Type B pancreatic cell (in vitro differentiated cells): ENCODE measurements around the gene SLC25A26. TPM values are rescaled to one million over a fixed set of nuclear protein-coding genes. Genes with fewer than 3 reads are reported as not detected.

ENCODE experiments used
- DNase-seq: peaks from one replicate; pipeline ENCODE4 v3.0.0; 2021; ENCODE audit warnings: mixed read lengths; ENCODE audit not compliant: unreplicated experiment; ENCODE audit errors: extremely low spot score
- H3K27ac Mint-ChIP-seq: 2 replicates; pipeline ENCODE4 v1.8.0; 2021; ENCODE audit warnings: mild to moderate bottlenecking, mixed read lengths
- H3K27me3 Mint-ChIP-seq: 2 replicates; pipeline ENCODE4 v1.8.0; 2021; ENCODE audit warnings: mixed read lengths
- H3K36me3 Mint-ChIP-seq: 2 replicates; pipeline ENCODE4 v1.8.0; 2021; ENCODE audit warnings: mixed read lengths
- H3K4me1 Mint-ChIP-seq: one replicate; pipeline ENCODE4 v1.8.0; 2021; ENCODE audit warnings: mixed read lengths; ENCODE audit not compliant: unreplicated experiment
- H3K4me3 Mint-ChIP-seq: 2 replicates; pipeline ENCODE4 v1.8.0; 2021; ENCODE audit warnings: mild to moderate bottlenecking, mixed read lengths
- H3K9me3 Mint-ChIP-seq: 2 replicates; pipeline ENCODE4 v1.8.0; 2021; ENCODE audit warnings: mixed read lengths
- CTCF ChIP-seq: fragments of 200-600 bp; sonication (generic); conservative IDR thresholded peaks from 2 replicates; pipeline ENCODE4 v1.5.0; 2021; ENCODE audit warnings: antibody characterized with exemption, mild to moderate bottlenecking
- total RNA-seq: library from RNA; stranded (reverse); gene quantifications from 2 replicates; pipeline ENCODE4 v1.2.1, GENCODE V29; 2021; ENCODE audit warnings: low replicate concordance

SLC25A26 gene
- total RNA-seq, 1 donor from 2014 or later: 13.4 TPM

DNA sequence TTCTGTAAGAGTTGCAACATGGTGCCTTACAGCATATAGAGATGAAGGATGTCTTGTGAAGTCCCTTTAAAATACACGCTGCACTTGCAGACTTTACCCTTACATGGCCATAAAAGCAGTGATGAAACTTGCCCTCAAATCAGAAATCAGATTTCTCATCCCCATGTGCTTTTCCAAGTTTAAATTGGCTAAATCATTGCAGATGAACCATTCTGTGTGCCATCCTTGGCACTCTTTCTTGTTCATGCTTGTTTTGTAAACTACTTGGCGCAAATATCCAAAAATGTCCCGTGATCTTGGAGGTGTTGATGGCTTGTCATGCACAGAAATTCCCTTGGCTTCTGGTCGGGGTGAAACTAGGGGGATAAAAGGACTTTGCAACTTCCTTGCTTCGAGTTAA lies 144.3 kb downstream of the SLC25A26 start:
- Mint-ChIP-seq H3K36me3 (peaks cover 3% of the 10 kb centered on the region), H3K9me3 (no peaks in the 10 kb centered on the region), H3K27me3 (peaks cover 41% of the 10 kb centered on the region), H3K4me3 (no peak overlapping the region), H3K27ac (no peak overlapping the region), H3K4me1 (peaks cover 21% of the 10 kb centered on the region)
- no peak for DNase-seq
- no peak for TF ChIP-seq CTCF

DNA sequence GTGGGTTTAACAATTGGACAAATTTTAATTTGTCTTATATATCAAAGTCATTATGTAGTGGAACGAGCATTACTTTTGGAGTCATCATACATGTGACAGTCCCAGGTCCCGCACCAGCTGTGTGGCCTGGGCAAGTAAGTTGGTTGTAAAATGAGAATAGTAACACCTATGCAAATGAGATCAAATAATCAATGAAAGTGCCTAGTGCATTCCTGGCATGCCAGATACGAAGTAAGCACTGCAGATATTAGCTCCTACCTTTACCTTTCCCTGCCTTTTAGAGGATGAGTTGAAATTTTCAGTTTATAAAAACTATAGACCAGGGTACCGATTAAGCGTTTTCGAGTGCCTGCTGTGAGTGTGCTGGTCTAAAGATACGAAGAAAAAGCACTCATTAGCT lies 145.9 kb downstream of the SLC25A26 start:
- TF ChIP-seq CTCF: no peak
- no peak for DNase-seq
- Mint-ChIP-seq H3K27ac (no peak overlapping the region), H3K9me3 (no peaks in the 10 kb centered on the region), H3K36me3 (peaks cover 7% of the 10 kb centered on the region), H3K4me3 (no peak overlapping the region), H3K27me3 (peaks cover 39% of the 10 kb centered on the region), H3K4me1 (peaks cover 21% of the 10 kb centered on the region)

- no peak overlapping the region for H3K27ac Mint-ChIP-seq
- no peak for DNase-seq
- H3K9me3 Mint-ChIP-seq: no peaks in the 10 kb centered on the region
- peaks cover 13% of the 10 kb centered on the region for H3K4me1 Mint-ChIP-seq
- no peak for TF ChIP-seq CTCF
- H3K27me3 Mint-ChIP-seq: peaks cover 39% of the 10 kb centered on the region
- H3K36me3 Mint-ChIP-seq: peaks cover 7% of the 10 kb centered on the region
- H3K4me3 Mint-ChIP-seq: no peak overlapping the region
These were observed 147.2 kb downstream of the SLC25A26 start for GRCh38 chr3:66367979-66368378.

DNA sequence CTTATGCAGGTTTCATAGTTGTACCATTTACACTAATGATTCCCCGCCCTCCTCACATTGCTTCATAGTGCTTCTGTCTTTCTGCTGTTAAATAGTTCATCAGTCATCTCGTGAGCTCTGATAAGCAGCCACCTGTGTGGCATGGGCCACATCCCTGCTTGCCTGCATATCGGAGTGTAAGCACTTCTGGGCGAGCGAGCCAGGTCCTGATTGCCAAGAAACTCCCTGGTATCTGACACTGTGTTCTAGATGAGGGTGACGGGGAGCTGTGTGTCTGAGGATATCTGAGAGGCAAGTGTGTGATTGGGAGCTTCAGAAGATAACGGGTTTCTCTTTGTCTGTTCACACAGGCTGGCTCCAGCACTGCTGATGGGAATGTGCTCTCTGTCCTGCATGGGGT lies 149.4 kb downstream of the SLC25A26 start:
- no peak for TF ChIP-seq CTCF
- Mint-ChIP-seq H3K4me1 (peaks cover 6% of the 10 kb centered on the region), H3K36me3 (peaks cover 15% of the 10 kb centered on the region), H3K4me3 (no peak overlapping the region), H3K27ac (no peak overlapping the region), H3K9me3 (no peaks in the 10 kb centered on the region), H3K27me3 (peaks cover 32% of the 10 kb centered on the region)
- DNase-seq: no peak

- DNase-seq: no peak
- Mint-ChIP-seq H3K9me3 (no peaks in the 10 kb centered on the region), H3K36me3 (peaks cover 24% of the 10 kb centered on the region), H3K4me1 (no peaks in the 10 kb centered on the region), H3K27me3 (peaks cover 26% of the 10 kb centered on the region), H3K27ac (no peak overlapping the region), H3K4me3 (no peak overlapping the region)
- no peak for TF ChIP-seq CTCF
These were observed 150.6 kb downstream of the SLC25A26 start for GRCh38 chr3:66371432-66371831.
